COLO668 (cell line): Measurements from ENCODE around the gene KRT9.
"Not testable (repeated sequence)": the region's sequence is repeated elsewhere in the genome, so short reads cannot be mapped to it uniquely, and the experiment has no call there.

Source experiments
- DNase-seq: peaks from one replicate; lab custom pipeline; 2025; ENCODE audit not compliant: unreplicated experiment; lab: John Stamatoyannopoulos, UW

KRT9 gene

DNA sequence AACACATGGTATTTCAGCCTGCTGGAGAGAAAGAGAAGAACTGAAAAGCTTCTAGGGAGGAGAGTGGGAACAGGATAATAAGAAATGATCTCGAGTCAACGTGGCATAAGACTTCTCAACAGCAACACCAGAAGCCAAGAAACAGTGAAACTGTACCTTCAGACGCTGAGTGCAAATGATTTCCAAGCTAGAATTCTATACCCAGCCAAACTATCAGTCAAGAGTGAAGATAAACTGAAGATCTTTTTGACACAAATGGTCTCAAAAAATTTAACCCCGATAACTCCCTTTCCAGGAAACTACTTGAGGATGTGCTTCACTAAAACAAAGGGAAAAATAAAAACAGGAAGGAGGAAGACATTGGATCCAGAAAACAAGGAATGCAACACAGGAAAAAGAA lies 35.1 kb upstream of the KRT9 start:
- not testable (repeated sequence) for DNase-seq

DNA sequence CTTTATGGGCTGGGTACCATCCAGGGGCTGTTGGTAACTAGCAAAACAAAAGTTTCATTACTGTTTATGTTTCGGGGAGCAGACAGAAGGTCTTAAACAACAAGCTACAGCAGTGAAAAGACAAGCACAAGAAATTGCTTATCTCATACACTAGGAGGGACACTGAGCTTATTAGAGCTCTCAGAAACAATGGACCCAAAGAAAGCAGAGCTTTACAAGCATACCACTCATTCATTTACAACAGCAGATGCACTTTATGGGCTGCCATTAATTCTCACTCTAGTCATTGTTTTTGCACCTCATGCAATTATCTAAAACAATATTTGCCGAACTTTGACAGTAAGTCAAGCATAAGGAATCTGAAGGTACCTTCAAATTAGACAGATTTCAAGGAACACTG lies 30.7 kb upstream of the KRT9 start:
- DNase-seq, result no peak

DNA sequence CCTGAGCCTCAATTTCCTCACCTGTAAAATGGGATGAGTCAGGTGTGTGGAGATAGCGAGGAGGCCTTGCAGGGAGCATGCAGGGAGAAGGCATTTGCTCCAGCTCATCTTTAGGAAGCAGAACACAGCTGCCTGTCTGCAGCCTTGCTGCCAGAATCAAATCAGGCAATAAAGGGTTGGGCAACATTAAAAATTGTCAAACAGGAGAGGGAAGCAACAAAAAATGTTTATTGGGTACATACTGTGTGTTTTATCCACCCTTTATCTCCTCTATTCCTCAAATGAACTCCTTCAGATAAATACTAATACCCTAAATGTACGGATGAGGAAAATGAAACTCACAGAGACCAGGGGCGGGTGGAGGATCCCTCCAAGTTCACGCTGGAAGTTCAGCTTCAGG lies 28.5 kb upstream of the KRT9 start:
- DNase-seq, result no peak

DNA sequence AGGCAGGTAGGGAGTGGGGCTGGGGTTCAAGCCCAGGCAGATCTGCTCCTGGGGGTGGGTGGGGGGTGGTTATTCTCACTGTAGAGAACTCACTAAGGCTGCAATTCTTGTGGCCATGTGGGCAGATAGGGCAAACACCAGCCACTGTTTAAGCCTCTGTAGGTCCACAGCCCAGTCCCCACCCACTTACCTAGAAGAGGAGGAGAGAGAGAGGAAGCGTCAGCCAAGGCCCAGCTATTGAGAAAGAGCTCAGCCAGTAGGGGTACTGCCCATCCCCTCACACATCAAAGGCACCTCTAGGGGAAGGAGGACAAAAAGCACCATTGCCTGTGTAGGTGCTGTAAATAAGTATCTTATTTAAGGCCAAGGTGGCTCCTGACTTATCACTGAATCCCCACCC lies 27.8 kb upstream of the KRT9 start:
- DNase-seq, result no peak

GRCh38 chr17:41595585-41595984 lies 23.7 kb upstream of the KRT9 start:
- no peak for DNase-seq

GRCh38 chr17:41594363-41594915 lies 22.6 kb upstream of the KRT9 start:
- DNase-seq, result no peak

- no peak for DNase-seq
Measured at GRCh38 chr17:41593306-41593981, 21.6 kb upstream of the KRT9 start.

DNA sequence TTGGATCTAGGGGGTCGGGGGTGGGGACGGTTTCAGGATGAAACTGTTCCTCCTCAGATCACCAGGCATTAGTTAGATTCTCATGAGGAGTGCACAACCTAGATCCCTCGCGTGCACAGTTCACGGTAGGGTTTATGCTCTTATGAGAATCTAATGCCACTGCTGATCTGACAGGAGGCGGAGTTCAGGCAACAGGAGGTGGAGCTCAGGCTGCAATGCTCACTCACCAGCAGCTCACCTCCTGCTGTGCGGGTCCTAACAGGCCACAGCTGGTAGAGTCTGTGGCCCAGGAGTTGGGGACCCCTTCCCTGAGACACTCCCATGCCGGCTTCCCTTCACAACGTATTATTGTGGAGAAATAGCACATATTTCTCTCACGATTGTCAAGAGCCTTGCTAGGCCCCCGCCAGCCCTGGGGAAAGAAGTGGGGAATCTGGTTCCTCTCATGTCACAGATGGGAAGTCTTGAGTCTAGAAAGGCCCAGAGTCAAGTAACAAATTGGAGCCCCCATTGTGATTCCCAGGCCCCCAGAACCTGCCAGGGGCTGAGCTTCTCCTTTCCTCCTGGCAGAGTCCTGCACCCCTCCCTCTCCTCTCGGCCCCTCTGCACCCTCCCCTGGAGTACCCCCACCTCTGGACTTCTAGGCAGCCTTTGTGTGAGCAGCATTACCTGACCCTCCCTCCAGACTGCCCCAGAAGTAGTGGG lies 20.9 kb upstream of the KRT9 start:
- DNase-seq, result no peak

DNA sequence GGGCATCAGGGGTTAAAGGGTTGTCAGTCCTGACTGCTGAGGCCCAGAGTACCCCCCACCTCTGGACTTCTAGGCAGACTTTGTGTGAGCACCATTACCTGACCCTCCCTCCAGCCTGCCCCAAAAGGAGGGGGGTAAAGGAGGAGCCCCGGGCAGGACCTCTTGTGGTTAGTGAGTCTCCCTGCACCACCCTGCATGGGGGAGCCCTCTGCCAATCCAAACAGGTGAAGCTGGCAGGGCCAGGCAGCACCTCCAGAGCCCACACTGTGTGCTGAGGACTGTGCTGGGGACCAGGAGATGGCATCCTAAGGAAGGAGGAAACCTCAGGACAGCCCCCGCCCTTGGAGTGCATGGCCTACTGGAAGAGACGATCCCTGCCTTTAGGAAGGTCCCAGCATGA lies 17.4 kb upstream of the KRT9 start:
- no peak for DNase-seq

- DNase-seq, result no peak
Measured at GRCh38 chr17:41588126-41588810, 16.4 kb upstream of the KRT9 start.

DNA sequence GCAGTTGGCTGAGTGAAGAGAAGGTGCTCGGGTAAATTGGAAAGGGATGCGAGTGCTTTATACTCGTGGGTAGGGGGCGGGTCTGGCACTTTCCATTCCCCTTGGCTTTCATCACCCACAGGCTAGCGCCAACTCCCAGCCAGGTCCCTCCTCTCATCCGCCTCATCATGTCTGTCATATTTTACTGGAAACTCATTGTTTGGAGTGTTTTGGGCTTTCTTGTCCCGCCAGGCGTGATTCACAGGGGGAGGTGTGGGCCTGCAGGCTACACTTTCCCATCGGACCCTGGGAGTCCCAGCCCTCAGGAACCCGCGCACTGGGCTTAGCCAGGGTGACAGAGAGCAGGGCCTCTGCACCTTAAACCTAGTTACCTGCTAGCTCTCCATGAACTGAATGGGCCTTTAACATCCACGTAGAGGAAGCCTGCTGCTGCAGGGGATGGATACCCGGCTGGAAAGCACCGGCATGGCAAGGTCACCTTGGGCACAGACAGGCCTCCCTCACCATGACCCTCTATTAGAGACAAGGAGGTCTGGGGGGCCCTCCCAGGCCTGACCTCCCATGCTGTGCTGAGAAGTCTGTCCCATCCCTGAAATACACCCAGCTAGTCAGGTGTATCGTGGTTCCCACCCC lies 15.1 kb upstream of the KRT9 start, which contains the start of gene KRT14:
Gene KRT14 (minus strand): TSS at position 33 of the 633 bp plus-strand sequence. CDS start 61 bp downstream, outside the sequence.
- DNase-seq, result no peak

GRCh38 chr17:41585301-41586056 lies 13.6 kb upstream of the KRT9 start:
- no peak for DNase-seq

GRCh38 chr17:41584331-41584927 lies 12.6 kb upstream of the KRT9 start:
- not testable (repeated sequence) for DNase-seq

GRCh38 chr17:41583137-41584127 lies 11.6 kb upstream of the KRT9 start:
- DNase-seq, result peak; percentile 2

DNA sequence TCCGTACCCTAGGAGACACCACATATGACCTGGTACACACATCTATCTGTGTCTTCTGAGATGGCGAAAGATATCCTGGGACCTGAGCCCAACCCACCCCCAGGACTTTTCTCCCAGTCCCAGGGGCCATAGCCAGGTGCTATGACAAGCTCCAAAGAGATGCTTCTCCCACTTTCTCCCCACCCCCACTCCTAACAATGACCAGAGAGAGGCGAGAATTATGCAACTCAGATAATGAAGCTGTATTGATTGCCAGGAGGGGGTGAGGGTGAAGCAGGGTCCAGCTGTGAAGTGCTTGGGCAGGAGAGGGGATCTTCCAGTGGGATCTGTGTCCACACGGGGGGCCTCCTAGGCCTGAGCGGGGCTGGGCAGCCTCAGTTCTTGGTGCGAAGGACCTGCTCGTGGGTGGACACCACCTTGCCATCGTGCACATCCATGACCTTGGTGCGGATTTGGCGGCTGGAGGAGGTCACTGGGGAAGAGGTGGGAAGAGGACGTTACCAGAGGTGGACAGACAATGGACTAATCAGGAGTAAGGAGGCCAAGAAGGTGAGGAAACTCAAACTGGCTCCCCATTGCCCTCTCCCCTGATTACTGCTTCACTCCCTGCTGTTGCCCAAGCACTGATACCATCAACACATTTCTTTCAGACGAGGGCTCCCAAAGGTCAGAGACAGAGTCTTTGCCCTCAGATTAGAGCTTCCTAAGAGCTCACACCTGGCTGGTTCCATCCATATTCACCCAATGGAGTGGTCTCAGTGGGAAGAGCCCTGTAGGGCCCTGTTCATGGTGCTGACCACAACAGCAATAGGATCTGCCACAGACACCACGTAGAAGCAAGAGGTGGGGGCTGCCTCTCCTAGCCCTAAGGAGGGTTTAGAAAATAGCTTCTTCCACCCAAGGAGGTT lies 10.5 kb upstream of the KRT9 start:
- DNase-seq, result not testable (repeated sequence)

DNA sequence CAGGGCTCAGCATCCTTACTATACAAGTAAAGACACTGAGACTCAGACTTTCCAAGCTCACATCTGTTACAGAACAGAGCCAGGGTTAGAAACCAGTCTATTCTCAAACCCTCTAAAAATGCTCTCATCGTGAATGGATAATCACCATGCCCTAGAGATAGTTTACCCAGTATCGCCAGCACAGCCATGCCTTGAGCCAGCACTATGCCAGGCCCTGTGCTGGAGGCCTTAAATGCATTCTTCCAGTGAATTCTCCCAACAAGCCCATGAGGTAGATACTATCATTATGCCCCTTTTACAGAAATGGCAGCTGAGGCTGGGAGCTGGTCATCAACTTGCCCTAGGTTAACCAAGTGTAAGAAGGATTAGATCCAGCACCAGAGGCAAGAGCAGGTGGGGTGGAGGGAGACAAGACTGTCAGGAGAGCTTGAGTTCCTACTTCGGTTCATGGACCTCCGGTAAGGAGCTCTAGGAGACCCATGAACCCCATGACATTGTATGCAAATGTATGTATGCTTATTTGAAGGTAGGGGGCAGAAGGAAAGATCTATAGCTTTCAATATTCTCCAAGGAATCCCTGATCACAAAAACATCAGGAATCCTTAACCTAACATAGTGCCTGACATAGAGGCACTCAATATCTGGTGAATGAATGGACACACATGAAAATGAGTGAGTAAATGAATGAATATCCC lies 9.7 kb upstream of the KRT9 start:
- DNase-seq, result no peak

- no peak for DNase-seq
Measured at GRCh38 chr17:41580687-41581365, 9.0 kb upstream of the KRT9 start.
